Right atrium auricular region (tissue), 2 donors: ENCODE data around the gene OR8G1. TPM values are rescaled to one million over a fixed set of nuclear protein-coding genes. Genes with fewer than 3 reads are reported as not detected.

Experiments used
- DNase-seq: peaks from one replicate; pipeline ENCODE4 v3.0.0-alpha.2; 2019; ENCODE audit warnings: low spot score
- H3K27ac ChIP-seq, 2 donors: fragments of 200-600 bp; sonication (generic); 1 replicate in 1 of 2; 2 replicates in 1 of 2; pipeline ENCODE4 v1.5.1; 2016 to 2019
- H3K27me3 ChIP-seq, 2 donors: fragments of 200-600 bp; sonication (generic); one replicate each; pipeline versions ENCODE4 v1.5.1 to v1.6.0; 2017 to 2019
- H3K36me3 ChIP-seq: fragments of 200-600 bp; sonication (generic); one replicate; pipeline ENCODE4 v1.5.1; 2016
- H3K4me1 ChIP-seq, 2 donors: fragments of 200-600 bp; sonication (generic); one replicate each; pipeline versions ENCODE4 v1.5.1 to v1.6.0; 2017 to 2019
- H3K4me3 ChIP-seq, 2 donors: fragments of 200-600 bp; sonication (generic); 1 replicate in 1 of 2; 2 replicates in 1 of 2; pipeline ENCODE4 v1.5.1; 2017 to 2019; ENCODE audit warnings: mild to moderate bottlenecking in 1 of 2, moderate library complexity in 1 of 2
- H3K9me3 ChIP-seq, 2 donors: fragments of 200-600 bp; sonication (generic); one replicate each; pipeline ENCODE4 v1.5.1; 2019
- total RNA-seq, 2 donors: library from RNA; depleted of rRNA; stranded (reverse); fragments of >200 nt; gene quantifications; one replicate each; pipeline ENCODE4 v1.1.0, GENCODE V29; 2016
- TF ChIP-seq, protein P1 (sequence below), 2 donors: fragments of 200-600 bp; sonication (generic); IDR thresholded peaks; one replicate each; pipeline ENCODE4 v1.5.1; 2019; ENCODE audit warnings: antibody characterized with exemption in 2 of 2

OR8G1 gene
- total RNA-seq, 2 donors from 2014 or later = not detected

- Histone ChIP-seq H3K27me3 (no peaks in the 10 kb centered on the region), H3K4me3 (no peak overlapping the region), H3K9me3 (no peaks in the 10 kb centered on the region), H3K36me3 (no peaks in the 10 kb centered on the region), H3K27ac (no peak overlapping the region), H3K4me1 (no peaks in the 10 kb centered on the region)
- TF ChIP-seq, protein P1, sequence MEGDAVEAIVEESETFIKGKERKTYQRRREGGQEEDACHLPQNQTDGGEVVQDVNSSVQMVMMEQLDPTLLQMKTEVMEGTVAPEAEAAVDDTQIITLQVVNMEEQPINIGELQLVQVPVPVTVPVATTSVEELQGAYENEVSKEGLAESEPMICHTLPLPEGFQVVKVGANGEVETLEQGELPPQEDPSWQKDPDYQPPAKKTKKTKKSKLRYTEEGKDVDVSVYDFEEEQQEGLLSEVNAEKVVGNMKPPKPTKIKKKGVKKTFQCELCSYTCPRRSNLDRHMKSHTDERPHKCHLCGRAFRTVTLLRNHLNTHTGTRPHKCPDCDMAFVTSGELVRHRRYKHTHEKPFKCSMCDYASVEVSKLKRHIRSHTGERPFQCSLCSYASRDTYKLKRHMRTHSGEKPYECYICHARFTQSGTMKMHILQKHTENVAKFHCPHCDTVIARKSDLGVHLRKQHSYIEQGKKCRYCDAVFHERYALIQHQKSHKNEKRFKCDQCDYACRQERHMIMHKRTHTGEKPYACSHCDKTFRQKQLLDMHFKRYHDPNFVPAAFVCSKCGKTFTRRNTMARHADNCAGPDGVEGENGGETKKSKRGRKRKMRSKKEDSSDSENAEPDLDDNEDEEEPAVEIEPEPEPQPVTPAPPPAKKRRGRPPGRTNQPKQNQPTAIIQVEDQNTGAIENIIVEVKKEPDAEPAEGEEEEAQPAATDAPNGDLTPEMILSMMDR (IDR thresholded peaks at IDR 0.05) = no peak
- no peak for DNase-seq
These were observed 33.1 kb downstream of the OR8G1 start for GRCh38 chr11:124274000-124274399.

GRCh38 chr11:124276081-124276480 is 35.2 kb downstream of the OR8G1 start:
- no peaks in the 10 kb centered on the region for H3K9me3 ChIP-seq
- H3K27me3 ChIP-seq = no peaks in the 10 kb centered on the region
- no peaks in the 10 kb centered on the region for H3K4me1 ChIP-seq
- no peaks in the 10 kb centered on the region for H3K36me3 ChIP-seq
- TF ChIP-seq, protein P1 (IDR thresholded peaks at IDR 0.05) = no peak
- no peak overlapping the region for H3K27ac ChIP-seq
- H3K4me3 ChIP-seq = no peak overlapping the region
- no peak for DNase-seq

DNA sequence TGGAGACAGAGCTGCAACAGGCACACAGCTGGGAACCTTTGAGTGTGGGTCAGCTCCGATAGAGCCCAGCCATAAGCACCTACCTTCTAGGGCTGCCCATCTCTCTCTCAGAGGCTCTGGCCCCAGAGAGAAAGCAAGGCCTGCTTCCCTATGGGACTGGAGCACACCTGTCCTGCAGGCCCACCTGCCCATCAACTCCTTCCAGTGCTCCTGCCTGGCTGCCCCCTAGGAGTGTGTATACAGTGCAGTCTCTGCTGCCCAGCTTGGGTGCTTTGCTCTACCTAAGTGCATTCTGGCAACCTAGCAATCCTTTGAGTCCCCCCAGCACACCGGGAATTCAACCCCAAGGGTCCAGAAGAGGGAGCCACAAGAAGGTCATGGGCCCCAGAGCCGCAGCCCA is 36.3 kb downstream of the OR8G1 start:
- no peaks in the 10 kb centered on the region for H3K4me1 ChIP-seq
- no peaks in the 10 kb centered on the region for H3K36me3 ChIP-seq
- no peak for DNase-seq
- H3K27me3 ChIP-seq = no peaks in the 10 kb centered on the region
- no peak overlapping the region for H3K27ac ChIP-seq
- TF ChIP-seq, protein P1 (IDR thresholded peaks at IDR 0.05) = no peak
- no peaks in the 10 kb centered on the region for H3K9me3 ChIP-seq
- no peak overlapping the region for H3K4me3 ChIP-seq

GRCh38 chr11:124277804-124278203 is 36.9 kb downstream of the OR8G1 start:
- Histone ChIP-seq H3K9me3 (no peaks in the 10 kb centered on the region), H3K27me3 (no peaks in the 10 kb centered on the region), H3K4me1 (no peaks in the 10 kb centered on the region), H3K36me3 (no peaks in the 10 kb centered on the region), H3K4me3 (no peak overlapping the region), H3K27ac (no peak overlapping the region)
- DNase-seq = no peak
- TF ChIP-seq, protein P1 (IDR thresholded peaks at IDR 0.05) = no peak

- H3K36me3 ChIP-seq = no peaks in the 10 kb centered on the region
- DNase-seq = no peak
- H3K9me3 ChIP-seq = no peaks in the 10 kb centered on the region
- no peak overlapping the region for H3K4me3 ChIP-seq
- no peaks in the 10 kb centered on the region for H3K4me1 ChIP-seq
- TF ChIP-seq, protein P1 (IDR thresholded peaks at IDR 0.05) = no peak
- H3K27me3 ChIP-seq = no peaks in the 10 kb centered on the region
- no peak overlapping the region for H3K27ac ChIP-seq
These were observed 37.4 kb downstream of the OR8G1 start for GRCh38 chr11:124278261-124278660.

GRCh38 chr11:124285610-124286344 is 44.9 kb downstream of the OR8G1 start:
- Histone ChIP-seq H3K4me3 (no peak overlapping the region), H3K4me1 (no peaks in the 10 kb centered on the region), H3K36me3 (no peaks in the 10 kb centered on the region), H3K27me3 (no peaks in the 10 kb centered on the region), H3K27ac (no peak overlapping the region), H3K9me3 (peaks cover 0 to 11% of the 10 kb centered on the region in 2 donors)
- TF ChIP-seq, protein P1 (IDR thresholded peaks at IDR 0.05) = no peak
- no peak for DNase-seq
